ENCODE data around the gene IFIH1.

IFIH1 gene

GRCh38 chr2:162241571-162241970, 76.9 kb downstream of the IFIH1 start:
- CTCF ChIA-PET: interaction anchor here (0.7 to 6.5 kb wide), 5 partner anchors 11 to 56 kb away, joined by 3 to 67 read pairs (median 3); no protein-coding TSS in a partner anchor
- POLR2A ChIA-PET: interaction anchor here (1.6 to 1.7 kb wide), 2 partner anchors 14 to 44 kb away, joined by 6 to 11 read pairs; no protein-coding TSS in a partner anchor

GRCh38 chr2:162234620-162235462, 83.6 kb downstream of the IFIH1 start:
- ChIA-PET CTCF (interaction anchor here (1.2 to 2.0 kb wide), 8 partner anchors 11 to 67 kb away, joined by 3 to 19 read pairs (median 4); no protein-coding TSS in a partner anchor), POLR2A (interaction anchor here (0.7 to 0.9 kb wide), 2 partner anchors 46 to 64 kb away, joined by 3 to 4 read pairs; no protein-coding TSS in a partner anchor)

More at GRCh38 chr2:162241571-162241970, 76.9 kb downstream of the IFIH1 start:
- TF ChIP-seq CTCF (IDR thresholded peaks at IDR 0.05; ENCODE audit: insufficient read depth, low read length, missing control alignments): no peak
- DNase-seq (ENCODE audit: low read depth, low spot score): no peak
- H3K4me3 ChIP-seq (ENCODE audit: low read depth, low read length): peak overlapping the region; percentile 64

GRCh38 chr2:162233197-162233596, 85.3 kb downstream of the IFIH1 start:
- CTCF ChIA-PET: interaction anchor here (1.0 to 1.6 kb wide), 4 partner anchors 13 to 69 kb away, joined by 3 to 19 read pairs (median 6); no protein-coding TSS in a partner anchor
- DNase-seq (ENCODE audit: low read depth, low spot score): peak; percentile 46
- no peak for TF ChIP-seq CTCF (IDR thresholded peaks at IDR 0.05; ENCODE audit: insufficient read depth, low read length, missing control alignments)
- H3K4me3 ChIP-seq (ENCODE audit: low read depth, low read length): no peak overlapping the region
- POLR2A ChIA-PET: no interaction called here

More at GRCh38 chr2:162234620-162235462, 83.6 kb downstream of the IFIH1 start:
- DNase-seq (ENCODE audit: low read depth, low spot score): no peak
- TF ChIP-seq CTCF (IDR thresholded peaks at IDR 0.05; ENCODE audit: insufficient read depth, low read length, missing control alignments): no peak
- H3K4me3 ChIP-seq (ENCODE audit: low read depth, low read length): no peak overlapping the region

GRCh38 chr2:162232671-162233070, 85.8 kb downstream of the IFIH1 start:
- POLR2A ChIA-PET: no interaction called here
- CTCF ChIA-PET: interaction anchor here (0.9 to 4.8 kb wide), 5 partner anchors 9 to 69 kb away, joined by 3 to 90 read pairs (median 4); no protein-coding TSS in a partner anchor
- no peak for TF ChIP-seq CTCF (IDR thresholded peaks at IDR 0.05; ENCODE audit: insufficient read depth, low read length, missing control alignments)
- DNase-seq (ENCODE audit: low read depth, low spot score): no peak
- H3K4me3 ChIP-seq (ENCODE audit: low read depth, low read length): no peak overlapping the region

GRCh38 chr2:162232027-162232426, 86.5 kb downstream of the IFIH1 start:
- ChIA-PET CTCF (interaction anchor here (0.9 to 4.8 kb wide), 7 partner anchors 8 to 70 kb away, joined by 3 to 90 read pairs (median 4); partner anchors contain the start of gene FAP), POLR2A (interaction anchor here (0.8 to 1.2 kb wide), 2 partner anchors 8 to 12 kb away, joined by 3 to 4 read pairs; no protein-coding TSS in a partner anchor)
- no peak for DNase-seq (ENCODE audit: low read depth, low spot score)
- TF ChIP-seq CTCF (IDR thresholded peaks at IDR 0.05; ENCODE audit: insufficient read depth, low read length, missing control alignments): no peak
- H3K4me3 ChIP-seq (ENCODE audit: low read depth, low read length): no peak overlapping the region

- ChIA-PET CTCF (interaction anchor here (0.7 to 4.8 kb wide), 7 partner anchors 10 to 68 kb away, joined by 3 to 90 read pairs (median 4); partner anchors contain the start of gene FAP), POLR2A (no interaction called here)
- TF ChIP-seq CTCF (IDR thresholded peaks at IDR 0.05; ENCODE audit: insufficient read depth, low read length, missing control alignments): no peak
- DNase-seq (ENCODE audit: low read depth, low spot score): no peak
- no peak overlapping the region for H3K4me3 ChIP-seq (ENCODE audit: low read depth, low read length)
These were observed 87.7 kb downstream of the IFIH1 start for GRCh38 chr2:162230761-162231160.

Data from AG04449 (cell line).